CD1c-positive myeloid dendritic cell (primary cell): ENCODE measurements around the gene KANSL1.
A peak's percentile ranks its signal among the peaks of the same experiment; 100 is the strongest.

Source experiments
- DNase-seq: peaks from one replicate; pipeline ENCODE4 v3.0.0-alpha.2; 2016; ENCODE audit errors: extremely low spot score

Gene KANSL1

GRCh38 chr17:46167267-46167666 is 26.0 kb downstream of the KANSL1 start:
- no peak for DNase-seq

GRCh38 chr17:46166692-46167249 is 26.5 kb downstream of the KANSL1 start:
- no peak for DNase-seq

GRCh38 chr17:46163929-46164594 is 29.2 kb downstream of the KANSL1 start:
- DNase-seq, result peak; percentile 19

GRCh38 chr17:46163316-46163715 is 29.9 kb downstream of the KANSL1 start:
- peak; percentile 52 for DNase-seq

- DNase-seq, result no peak
These were observed 30.4 kb downstream of the KANSL1 start for GRCh38 chr17:46162866-46163265.

- DNase-seq, result no peak
These were observed 33.1 kb downstream of the KANSL1 start for GRCh38 chr17:46160169-46160568.

GRCh38 chr17:46159686-46160085 is 33.5 kb downstream of the KANSL1 start:
- DNase-seq, result peak; percentile 23

GRCh38 chr17:46158323-46159296 is 34.6 kb downstream of the KANSL1 start:
- no peak for DNase-seq

GRCh38 chr17:46157443-46158062 is 35.7 kb downstream of the KANSL1 start:
- no peak for DNase-seq

- no peak for DNase-seq
These were observed 38.9 kb downstream of the KANSL1 start for GRCh38 chr17:46154151-46154816.

- no peak for DNase-seq
These were observed 40.8 kb downstream of the KANSL1 start for GRCh38 chr17:46152423-46152822.

GRCh38 chr17:46151762-46152161 is 41.5 kb downstream of the KANSL1 start:
- no peak for DNase-seq

GRCh38 chr17:46150216-46150963 is 42.8 kb downstream of the KANSL1 start:
- DNase-seq, result no peak

- DNase-seq, result no peak
These were observed 45.0 kb downstream of the KANSL1 start for GRCh38 chr17:46148247-46148646.

GRCh38 chr17:46147296-46147695 is 45.9 kb downstream of the KANSL1 start:
- no peak for DNase-seq

GRCh38 chr17:46144246-46144645 is 49.0 kb downstream of the KANSL1 start:
- DNase-seq, result no peak

- DNase-seq, result no peak
These were observed 49.4 kb downstream of the KANSL1 start for GRCh38 chr17:46143827-46144236.

- peak; percentile 53 for DNase-seq
These were observed 51.6 kb downstream of the KANSL1 start for GRCh38 chr17:46141645-46142044.

- DNase-seq, result no peak
These were observed 52.5 kb downstream of the KANSL1 start for GRCh38 chr17:46140645-46141197.

- DNase-seq, result peak; percentile 41
These were observed 53.6 kb downstream of the KANSL1 start for GRCh38 chr17:46139432-46140210.
